Stimulated activated memory B cell treated with anti-CD40 and anti-IgM and Interleukin-4, amounts not matched to agents 10 μg/mL and 1 μg/mL and 100 μg/mL, for 72 hours (primary cell): ENCODE data around the gene CCDC12.

ENCODE experiments used
- ATAC-seq: fragments of 150-1000 bp; cut with Tn5 transposase; 2 replicates; pipeline ENCODE4 v1.10.0; 2021
- H3K27ac Mint-ChIP-seq: one replicate; pipeline ENCODE4 v1.8.0; 2022; ENCODE audit warnings: mild to moderate bottlenecking, mixed read lengths
- H3K27me3 Mint-ChIP-seq: one replicate; pipeline ENCODE4 v1.8.0; 2022; ENCODE audit warnings: mixed read lengths
- H3K36me3 Mint-ChIP-seq: one replicate; pipeline ENCODE4 v1.8.0; 2022; ENCODE audit warnings: mixed read lengths
- H3K4me1 Mint-ChIP-seq: one replicate; pipeline ENCODE4 v1.8.0; 2022; ENCODE audit warnings: mixed read lengths
- H3K4me3 Mint-ChIP-seq: one replicate; pipeline ENCODE4 v1.8.0; 2022; ENCODE audit warnings: mild to moderate bottlenecking, moderate library complexity, mixed read lengths
- H3K9me3 Mint-ChIP-seq: one replicate; pipeline ENCODE4 v1.8.0; 2022; ENCODE audit warnings: mixed read lengths

Gene CCDC12

GRCh38 chr3:46925585-46925934 is 51.0 kb downstream of the CCDC12 start:
- Mint-ChIP-seq H3K27me3 (no peaks in the 10 kb centered on the region), H3K4me1 (peaks cover 67% of the 10 kb centered on the region), H3K4me3 (peak overlapping the region; percentile 73), H3K36me3 (peaks cover 63% of the 10 kb centered on the region), H3K27ac (peak overlapping the region; percentile 86), H3K9me3 (peaks cover 7% of the 10 kb centered on the region)
- ATAC-seq = no peak

GRCh38 chr3:46924921-46925584 is 51.5 kb downstream of the CCDC12 start:
- Mint-ChIP-seq H3K4me1 (peaks cover 62% of the 10 kb centered on the region), H3K9me3 (peaks cover 7% of the 10 kb centered on the region), H3K36me3 (peaks cover 64% of the 10 kb centered on the region), H3K27ac (peak overlapping the region; percentile 86), H3K4me3 (no peak overlapping the region), H3K27me3 (no peaks in the 10 kb centered on the region)
- no peak for ATAC-seq

GRCh38 chr3:46923559-46924350 is 52.8 kb downstream of the CCDC12 start:
- peak overlapping the region; percentile 78 for H3K27ac Mint-ChIP-seq
- ATAC-seq = no peak
- H3K27me3 Mint-ChIP-seq = no peaks in the 10 kb centered on the region
- no peak overlapping the region for H3K4me3 Mint-ChIP-seq
- H3K36me3 Mint-ChIP-seq = peaks cover 68% of the 10 kb centered on the region
- peaks cover 3% of the 10 kb centered on the region for H3K9me3 Mint-ChIP-seq
- H3K4me1 Mint-ChIP-seq = peaks cover 49% of the 10 kb centered on the region

GRCh38 chr3:46922871-46923558 is 53.5 kb downstream of the CCDC12 start:
- Mint-ChIP-seq H3K27me3 (no peaks in the 10 kb centered on the region), H3K36me3 (peaks cover 69% of the 10 kb centered on the region), H3K4me1 (peaks cover 42% of the 10 kb centered on the region), H3K27ac (peak overlapping the region; percentile 78), H3K4me3 (no peak overlapping the region), H3K9me3 (no peaks in the 10 kb centered on the region)
- ATAC-seq = no peak

GRCh38 chr3:46922426-46922825 is 54.1 kb downstream of the CCDC12 start:
- Mint-ChIP-seq H3K9me3 (peaks cover 3% of the 10 kb centered on the region), H3K27ac (peak overlapping the region; percentile 78), H3K36me3 (peaks cover 75% of the 10 kb centered on the region), H3K4me3 (no peak overlapping the region), H3K27me3 (no peaks in the 10 kb centered on the region), H3K4me1 (peaks cover 36% of the 10 kb centered on the region)
- ATAC-seq = no peak

GRCh38 chr3:46921871-46922271 is 54.7 kb downstream of the CCDC12 start:
- no peak for ATAC-seq
- H3K27me3 Mint-ChIP-seq = no peaks in the 10 kb centered on the region
- no peak overlapping the region for H3K27ac Mint-ChIP-seq
- H3K4me1 Mint-ChIP-seq = peaks cover 31% of the 10 kb centered on the region
- H3K9me3 Mint-ChIP-seq = peaks cover 3% of the 10 kb centered on the region
- H3K4me3 Mint-ChIP-seq = no peak overlapping the region
- peaks cover 80% of the 10 kb centered on the region for H3K36me3 Mint-ChIP-seq

- Mint-ChIP-seq H3K36me3 (peaks cover 87% of the 10 kb centered on the region), H3K4me1 (peaks cover 23% of the 10 kb centered on the region), H3K4me3 (no peak overlapping the region), H3K27ac (no peak overlapping the region), H3K27me3 (no peaks in the 10 kb centered on the region), H3K9me3 (peaks cover 3% of the 10 kb centered on the region)
- no peak for ATAC-seq
Observed at GRCh38 chr3:46921041-46921440, 55.5 kb downstream of the CCDC12 start.

- no peak for ATAC-seq
- H3K9me3 Mint-ChIP-seq = peaks cover 3% of the 10 kb centered on the region
- H3K4me1 Mint-ChIP-seq = peaks cover 8% of the 10 kb centered on the region
- H3K36me3 Mint-ChIP-seq = peaks cover 83% of the 10 kb centered on the region
- H3K27ac Mint-ChIP-seq = no peak overlapping the region
- H3K27me3 Mint-ChIP-seq = no peaks in the 10 kb centered on the region
- no peak overlapping the region for H3K4me3 Mint-ChIP-seq
Observed at GRCh38 chr3:46918634-46919033, 57.9 kb downstream of the CCDC12 start.

- Mint-ChIP-seq H3K9me3 (peaks cover 3% of the 10 kb centered on the region), H3K36me3 (peaks cover 82% of the 10 kb centered on the region), H3K27ac (no peak overlapping the region), H3K4me1 (peaks cover 3% of the 10 kb centered on the region), H3K4me3 (no peak overlapping the region), H3K27me3 (no peaks in the 10 kb centered on the region)
- no peak for ATAC-seq
Observed at GRCh38 chr3:46918202-46918601, 58.3 kb downstream of the CCDC12 start.

- Mint-ChIP-seq H3K9me3 (peaks cover 3% of the 10 kb centered on the region), H3K36me3 (peaks cover 74% of the 10 kb centered on the region), H3K4me3 (no peak overlapping the region), H3K27me3 (no peaks in the 10 kb centered on the region), H3K27ac (no peak overlapping the region), H3K4me1 (no peaks in the 10 kb centered on the region)
- no peak for ATAC-seq
Observed at GRCh38 chr3:46917257-46917656, 59.3 kb downstream of the CCDC12 start.

- H3K9me3 Mint-ChIP-seq = peaks cover 3% of the 10 kb centered on the region
- no peaks in the 10 kb centered on the region for H3K27me3 Mint-ChIP-seq
- no peak overlapping the region for H3K4me3 Mint-ChIP-seq
- no peaks in the 10 kb centered on the region for H3K4me1 Mint-ChIP-seq
- no peak overlapping the region for H3K27ac Mint-ChIP-seq
- no peak for ATAC-seq
- peaks cover 73% of the 10 kb centered on the region for H3K36me3 Mint-ChIP-seq
Observed at GRCh38 chr3:46916799-46917198, 59.7 kb downstream of the CCDC12 start.

- H3K9me3 Mint-ChIP-seq = peaks cover 3% of the 10 kb centered on the region
- H3K4me3 Mint-ChIP-seq = no peak overlapping the region
- H3K4me1 Mint-ChIP-seq = no peaks in the 10 kb centered on the region
- peaks cover 68% of the 10 kb centered on the region for H3K36me3 Mint-ChIP-seq
- H3K27ac Mint-ChIP-seq = no peak overlapping the region
- ATAC-seq = no peak
- no peaks in the 10 kb centered on the region for H3K27me3 Mint-ChIP-seq
Observed at GRCh38 chr3:46916278-46916677, 60.3 kb downstream of the CCDC12 start.

- no peaks in the 10 kb centered on the region for H3K4me1 Mint-ChIP-seq
- H3K27me3 Mint-ChIP-seq = no peaks in the 10 kb centered on the region
- H3K27ac Mint-ChIP-seq = no peak overlapping the region
- no peak overlapping the region for H3K4me3 Mint-ChIP-seq
- no peak for ATAC-seq
- H3K9me3 Mint-ChIP-seq = peaks cover 3% of the 10 kb centered on the region
- peaks cover 60% of the 10 kb centered on the region for H3K36me3 Mint-ChIP-seq
Observed at GRCh38 chr3:46915297-46915822, 61.2 kb downstream of the CCDC12 start.

GRCh38 chr3:46914849-46915248 is 61.7 kb downstream of the CCDC12 start:
- Mint-ChIP-seq H3K9me3 (peaks cover 3% of the 10 kb centered on the region), H3K4me3 (no peak overlapping the region), H3K36me3 (peaks cover 55% of the 10 kb centered on the region), H3K4me1 (no peaks in the 10 kb centered on the region), H3K27ac (no peak overlapping the region), H3K27me3 (no peaks in the 10 kb centered on the region)
- ATAC-seq = no peak

- Mint-ChIP-seq H3K4me3 (no peak overlapping the region), H3K36me3 (peaks cover 43% of the 10 kb centered on the region), H3K9me3 (peaks cover 3% of the 10 kb centered on the region), H3K4me1 (peaks cover 6% of the 10 kb centered on the region), H3K27me3 (no peaks in the 10 kb centered on the region), H3K27ac (no peak overlapping the region)
- no peak for ATAC-seq
Observed at GRCh38 chr3:46913644-46914043, 62.9 kb downstream of the CCDC12 start.
